Heart left ventricle (tissue), 16 donors: ENCODE measurements around the gene IL10RB. TPM values are rescaled to one million over a fixed set of nuclear protein-coding genes. Genes with fewer than 3 reads are reported as not detected.
A peak's percentile ranks its signal among the peaks of the same experiment; 100 is the strongest.

Experiments
- ATAC-seq, 4 donors: fragments of 200-7000 bp; cut with Tn5 transposase; one replicate each; pipeline ENCODE4 v1.9.1; 2020 to 2022; ENCODE audit warnings: moderate library complexity in 4 of 4, mild to moderate bottlenecking in 3 of 4, moderate number of reproducible peaks in 1 of 4
- DNase-seq, 5 donors: peaks; one replicate each; pipeline ENCODE4 v3.0.0-alpha.2; 2020
- H3K27ac ChIP-seq, 12 donors: fragments of 200-600 bp; sonication (generic) in 4 of 12; one replicate each; pipeline versions ENCODE4 v1.5.0 to v1.8.0; 2016 to 2022; ENCODE audit warnings: mild to moderate bottlenecking in 2 of 12
- H3K27me3 ChIP-seq, 9 donors: fragments of 200-600 bp; sonication (generic) in 2 of 9; one replicate each; pipeline versions ENCODE4 v1.5.1 to v1.8.0; 2016 to 2022; ENCODE audit warnings: mild to moderate bottlenecking in 3 of 9
- H3K36me3 ChIP-seq, 9 donors: fragments of 200-600 bp; sonication (generic) in 2 of 9; one replicate each; pipeline versions ENCODE4 v1.5.0 to v1.8.0; 2018 to 2022; ENCODE audit warnings: mild to moderate bottlenecking in 2 of 9
- H3K4me1 ChIP-seq, 12 donors: fragments of 200-600 bp; sonication (generic) in 4 of 12; one replicate each; pipeline versions ENCODE4 v1.5.0 to v1.8.0; 2016 to 2022; ENCODE audit warnings: mild to moderate bottlenecking in 3 of 12
- H3K4me3 ChIP-seq, 12 donors: fragments of 200-600 bp; sonication (generic) in 4 of 12; one replicate each; pipeline versions ENCODE4 v1.5.0 to v1.8.0; 2017 to 2022; ENCODE audit warnings: mild to moderate bottlenecking in 9 of 12, moderate library complexity in 4 of 12
- H3K9me3 ChIP-seq, 12 donors: fragments of 200-600 bp; sonication (generic) in 4 of 12; one replicate each; pipeline versions ENCODE4 v1.5.0 to v1.8.0; 2016 to 2022; ENCODE audit warnings: mild to moderate bottlenecking in 1 of 12
- CTCF ChIP-seq, 12 donors: fragments of 200-600 bp; sonication (generic) in 4 of 12; IDR thresholded peaks; one replicate each; pipeline versions ENCODE4 v1.5.0 to v1.8.0; 2018 to 2022; ENCODE audit warnings: antibody characterized with exemption in 12 of 12, mild to moderate bottlenecking in 5 of 12
- POLR2A ChIP-seq, 2 donors: fragments of 450-650 bp; IDR thresholded peaks; one replicate each; pipeline ENCODE4 v1.6.1; 2017; ENCODE audit warnings: antibody characterized with exemption in 2 of 2, mild to moderate bottlenecking in 2 of 2, moderate library complexity in 2 of 2
- WGBS, 4 donors: extraction: QIAGEN DNeasy Blood & Tissue Kit in 2 of 4; methylation state at CpG; one replicate each; pipeline versions ENCODE4 v1.1.5 to v1.1.7; 2013 to 2018; 5-methylcytosine and 5-hydroxymethylcytosine counted together
- intact Hi-C, 10 donors: fragments of 100-400 bp; cut with DNase I; formaldehyde crosslinking; loops; one replicate each; pipeline versions ENCODE4 v1.11.1 to v1.14.2; 2022
- polyA plus RNA-seq, 2 donors: library from polyadenylated mRNA; stranded (reverse); fragments of 200-250 nt; gene quantifications; one replicate each; pipeline ENCODE4 v1.2.3, GENCODE V29; 2013
- total RNA-seq, 9 donors: library from RNA; depleted of rRNA in 2 of 9; stranded (reverse); fragments of >200 nt in 2 of 9; fragmentation: NEBNext Ultra II Directional in 3 of 9; extraction: Animal tissue kit (Norgen Biotek cat#: 25700) in 3 of 9; gene quantifications; one replicate each; pipeline versions ENCODE4 v1.1.0 to v1.2.4, GENCODE V29; 2016 to 2023
- donor health status: ischemic (EF 13 %, LVEDD 7.1; RV severe dilation, severe dysfunction).
- donor health status: healthy with polysubstance abuse.
- donor health status: DM: no; HTN: yes; CAD: no.
- donor health status: DM: no; HTN: no; CAD: no.
- donor health status: ischemic (EF 25% LVEDD 6.9; RV normal size, moderate dysfunction).
- donor health status: ischemic (EF 25% LVEDD 5.7; RV mildly dilated, moderate dysfunction).
- donor health status: healthy.
- donor health status: DM: yes; HTN: yes; CAD: no.
- donor health status: ischemic (EF 35%, LVEDD 5.7; RV mildly dilated, moderate dysfunction).
- donor health status: nonischemic (EF 11% LVEDD 7.7; RV severe dilation, severe dysfunction).
- donor health status: DM: yes; HTN: yes; CAD: no.
- donor health status: PGD.
- donor health status: ischemic (EF 29% LVEDD 5.4; RV normal size, mild dysfunction).
- donor health status: nonischemic (EF 23%, LVEDD 6.1; RV moderate dilation, normal function).

Gene IL10RB
- total and polyA plus RNA-seq, 11 donors = 4.5 to 28.2 (median 8.3) TPM

GRCh38 chr21:33281096-33281652 is 15.0 kb downstream of the IL10RB start:
- WGBS, 4 donors = 88 to 98% (median 92%) methylated on average over 6 of the region's 6 CpGs
- DNase-seq (no peak), ATAC-seq (no peak)
- Histone ChIP-seq H3K27ac (no peak overlapping the region), H3K36me3 (peaks cover 0 to 93% (median 56%) of the 10 kb centered on the region in 9 donors), H3K4me3 (no peak overlapping the region), H3K4me1 (peaks cover 0 to 12% (median 6%) of the 10 kb centered on the region in 12 donors), H3K9me3 (peaks cover 0 to 11% (median 0%) of the 10 kb centered on the region in 12 donors), H3K27me3 (no peaks in the 10 kb centered on the region)
- TF ChIP-seq CTCF (IDR thresholded peaks at IDR 0.05) (no peak), POLR2A (IDR thresholded peaks at IDR 0.05) (no peak)
- intact Hi-C loops = loop anchor here in 1 of 10 donors (10.0 kb wide), 1 partner anchor 46 kb away; no protein-coding TSS in a partner anchor

- no peak overlapping the region for H3K27ac ChIP-seq
- no peaks in the 10 kb centered on the region for H3K27me3 ChIP-seq
- ATAC-seq = no peak
- no peak for DNase-seq
- no peak overlapping the region for H3K4me3 ChIP-seq
- H3K4me1 ChIP-seq = peaks cover 0 to 32% (median 20%) of the 10 kb centered on the region in 12 donors
- peaks cover 0 to 11% (median 0%) of the 10 kb centered on the region in 12 donors for H3K9me3 ChIP-seq
- 76 to 94% (median 91%) methylated on average over 5 of the region's 5 CpGs for WGBS, 4 donors
- H3K36me3 ChIP-seq = peaks cover 0 to 92% (median 46%) of the 10 kb centered on the region in 9 donors
- intact Hi-C loops = loop anchor here in 1 of 10 donors (10.0 kb wide), 1 partner anchor 48 kb away; no protein-coding TSS in a partner anchor
- TF ChIP-seq POLR2A (IDR thresholded peaks at IDR 0.05) = no peak
- TF ChIP-seq CTCF (IDR thresholded peaks at IDR 0.05) = no peak
Measured at GRCh38 chr21:33283203-33283602, 17.0 kb downstream of the IL10RB start.

GRCh38 chr21:33286076-33286475 is 19.9 kb downstream of the IL10RB start:
- ATAC-seq = no peak
- 48 to 72% (median 58%) methylated on average over 10 to 11 of the region's 11 CpGs for WGBS, 4 donors
- peaks cover 0 to 44% (median 25%) of the 10 kb centered on the region in 12 donors for H3K4me1 ChIP-seq
- no peaks in the 10 kb centered on the region for H3K27me3 ChIP-seq
- H3K4me3 ChIP-seq = no peak overlapping the region
- H3K27ac ChIP-seq = peak overlapping the region; percentile 26 to 86 (median 70)
- peaks cover 0 to 91% (median 33%) of the 10 kb centered on the region in 9 donors for H3K36me3 ChIP-seq
- TF ChIP-seq CTCF (IDR thresholded peaks at IDR 0.05) (no peak), POLR2A (IDR thresholded peaks at IDR 0.05) (no peak)
- H3K9me3 ChIP-seq = no peaks in the 10 kb centered on the region
- no peak for DNase-seq
- intact Hi-C loops = loop anchor here in 3 of 10 donors (5.0 to 10.0 kb wide), 4 partner anchors 41 to 54 kb away; no protein-coding TSS in a partner anchor

GRCh38 chr21:33286600-33287456 is 20.7 kb downstream of the IL10RB start:
- H3K4me3 ChIP-seq = peak overlapping the region in 1 of 12 donors; percentile 16
- no peaks in the 10 kb centered on the region for H3K9me3 ChIP-seq
- H3K36me3 ChIP-seq = peaks cover 0 to 91% (median 34%) of the 10 kb centered on the region in 9 donors
- no peaks in the 10 kb centered on the region for H3K27me3 ChIP-seq
- TF ChIP-seq CTCF (IDR thresholded peaks at IDR 0.05) = no peak
- TF ChIP-seq POLR2A (IDR thresholded peaks at IDR 0.05) = no peak
- peak overlapping the region; percentile 26 to 86 (median 70) for H3K27ac ChIP-seq
- peak; percentile 47 to 90 (median 80) for ATAC-seq
- DNase-seq = peak in 4 of 5 donors; percentile 62 to 81 (median 66)
- intact Hi-C loops = loop anchor here in 4 of 10 donors (1.0 to 10.0 kb wide), 5 partner anchors 38 to 55 kb away; no protein-coding TSS in a partner anchor
- H3K4me1 ChIP-seq = peaks cover 0 to 44% (median 26%) of the 10 kb centered on the region in 12 donors
- 51 to 63% (median 55%) methylated on average over 15 of the region's 15 CpGs for WGBS, 4 donors
